Activated CD8-positive, alpha-beta T cell treated with anti-CD3 and anti-CD28 coated beads, Interleukin-2, amount 10 ng/mL, durations not matched to agents 7 days and 5 days (primary cell): ENCODE measurements around the gene ANO6. TPM values are rescaled to one million over a fixed set of nuclear protein-coding genes. Genes with fewer than 3 reads are reported as not detected.

Experiments
- ATAC-seq: fragments of 150-1000 bp; cut with Tn5 transposase; one replicate; pipeline ENCODE4 v1.10.0; 2021; ENCODE audit warnings: moderate library complexity
- CTCF ChIA-PET: fragments of 350-600 bp; sonication (Branson Sonifier 250); formaldehyde crosslinking; loops from one replicate; lab custom pipeline; 2021; ENCODE audit warnings: antibody characterized with exemption; lab: Charles Lee
- POLR2A ChIA-PET: fragments of 350-600 bp; sonication (Branson Sonifier 250); formaldehyde crosslinking; loops from one replicate; lab custom pipeline; 2021; ENCODE audit warnings: antibody characterized with exemption; lab: Charles Lee
- DNase-seq: peaks from one replicate; pipeline ENCODE4 v3.0.0-alpha.2; 2020
- H3K27ac Mint-ChIP-seq: one replicate; pipeline ENCODE4 v1.8.0; 2021; ENCODE audit warnings: mild to moderate bottlenecking, mixed read lengths
- H3K27me3 Mint-ChIP-seq: one replicate; pipeline ENCODE4 v1.8.0; 2021; ENCODE audit warnings: low read depth, mixed read lengths
- H3K36me3 Mint-ChIP-seq: one replicate; pipeline ENCODE4 v1.8.0; 2021; ENCODE audit warnings: low read depth, mixed read lengths
- H3K4me1 Mint-ChIP-seq: one replicate; pipeline ENCODE4 v1.8.0; 2021; ENCODE audit warnings: low read depth, mixed read lengths
- H3K4me3 Mint-ChIP-seq: one replicate; pipeline ENCODE4 v1.8.0; 2021; ENCODE audit warnings: mild to moderate bottlenecking, mixed read lengths
- H3K9me3 Mint-ChIP-seq: one replicate; pipeline ENCODE4 v1.8.0; 2022; ENCODE audit warnings: mixed read lengths; ENCODE audit not compliant: insufficient read depth
- total RNA-seq, 2 experiments: library from RNA; stranded (reverse); gene quantifications; one replicate each; pipeline ENCODE4 v1.2.3, GENCODE V29; 2021

Gene ANO6
- total RNA-seq, 2 experiments from 2014 or later, result 23.3 to 24.5 TPM

GRCh38 chr12:45286621-45287020 lies 70.7 kb downstream of the ANO6 start:
- Mint-ChIP-seq H3K4me3 (no peak overlapping the region), H3K9me3 (no peaks in the 10 kb centered on the region), H3K27me3 (no peaks in the 10 kb centered on the region), H3K27ac (no peak overlapping the region), H3K4me1 (no peaks in the 10 kb centered on the region), H3K36me3 (peaks cover 7% of the 10 kb centered on the region)
- no peak for ATAC-seq
- POLR2A ChIA-PET, result no interaction called here
- DNase-seq, result no peak
- CTCF ChIA-PET, result interaction anchor here (1.1 kb wide), 1 partner anchor 13 kb away, joined by 3 read pairs; no protein-coding TSS in a partner anchor

DNA sequence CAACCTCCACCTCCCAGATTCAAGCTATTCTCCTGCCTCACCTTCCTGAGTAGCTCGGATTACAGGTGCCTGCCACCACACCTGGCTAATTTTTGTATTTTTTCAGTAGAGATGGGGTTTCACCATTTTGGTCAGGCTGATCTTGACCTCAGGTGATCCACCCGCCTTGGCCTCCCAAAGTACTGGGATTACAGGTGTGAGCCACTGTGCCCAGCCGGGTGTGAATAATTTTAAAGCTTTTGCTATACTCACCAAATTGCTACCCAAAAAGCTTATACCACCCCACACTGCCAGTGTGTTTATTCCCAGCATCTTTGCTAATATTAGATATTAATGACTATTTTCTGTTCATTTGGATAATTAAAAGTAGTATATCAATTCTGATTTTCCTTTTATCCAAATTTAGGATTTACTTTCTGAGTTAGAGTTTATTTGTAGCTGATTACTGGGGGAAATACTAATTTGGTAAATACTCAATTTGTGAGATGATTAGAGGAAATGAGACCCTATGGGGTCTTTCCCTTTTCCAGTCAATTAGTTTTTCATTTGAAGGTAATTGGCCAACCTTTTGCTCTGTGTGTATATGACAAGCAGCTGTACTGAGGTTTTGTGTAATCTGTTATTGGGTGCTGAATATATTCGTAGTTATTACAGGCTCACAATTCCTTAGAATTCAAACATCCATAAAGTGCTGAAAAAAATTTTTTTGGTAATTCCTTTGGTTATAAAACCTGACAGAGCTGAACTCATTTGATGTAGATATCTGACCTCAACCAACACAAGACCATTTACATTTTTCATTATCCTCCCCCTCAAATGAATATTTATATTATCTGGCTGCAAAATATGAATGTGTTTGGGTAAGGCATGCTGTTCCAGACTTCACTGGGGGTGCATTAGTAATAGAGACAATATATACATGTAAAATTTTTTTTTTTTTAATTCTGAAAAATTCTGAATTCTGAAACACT lies 73.6 kb downstream of the ANO6 start:
- no peak overlapping the region for H3K4me3 Mint-ChIP-seq
- no peak for ATAC-seq
- H3K4me1 Mint-ChIP-seq, result no peaks in the 10 kb centered on the region
- ChIA-PET POLR2A (no interaction called here), CTCF (interaction anchor here (0.8 kb wide), 1 partner anchor 254 kb away, joined by 3 read pairs; no protein-coding TSS in a partner anchor)
- H3K36me3 Mint-ChIP-seq, result peaks cover 3% of the 10 kb centered on the region
- DNase-seq, result no peak
- H3K9me3 Mint-ChIP-seq, result no peaks in the 10 kb centered on the region
- no peak overlapping the region for H3K27ac Mint-ChIP-seq
- no peaks in the 10 kb centered on the region for H3K27me3 Mint-ChIP-seq

DNA sequence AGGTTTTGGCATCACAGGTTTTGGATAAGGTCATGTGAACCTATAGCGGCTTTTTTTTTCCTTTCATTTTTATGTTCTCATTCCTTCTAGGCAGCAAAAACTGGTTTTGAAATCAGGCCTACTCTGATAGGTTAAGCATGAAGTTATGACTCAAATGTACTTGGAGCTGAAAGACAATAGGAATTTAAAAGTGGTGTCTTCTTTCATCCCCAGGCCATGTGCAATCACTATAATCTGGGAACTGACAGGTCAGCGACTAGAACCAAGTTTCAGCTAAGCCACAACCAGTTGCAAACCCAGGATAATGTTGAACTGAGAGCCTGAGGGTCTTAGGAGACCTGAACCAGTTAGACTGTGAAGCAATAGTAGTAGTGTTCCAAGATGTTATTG lies 74.3 kb downstream of the ANO6 start:
- H3K27me3 Mint-ChIP-seq, result no peaks in the 10 kb centered on the region
- POLR2A ChIA-PET, result no interaction called here
- peaks cover 3% of the 10 kb centered on the region for H3K36me3 Mint-ChIP-seq
- no peak overlapping the region for H3K4me3 Mint-ChIP-seq
- H3K4me1 Mint-ChIP-seq, result no peaks in the 10 kb centered on the region
- ATAC-seq (no peak), DNase-seq (no peak)
- CTCF ChIA-PET, result no interaction called here
- H3K27ac Mint-ChIP-seq, result no peak overlapping the region
- no peaks in the 10 kb centered on the region for H3K9me3 Mint-ChIP-seq

DNA sequence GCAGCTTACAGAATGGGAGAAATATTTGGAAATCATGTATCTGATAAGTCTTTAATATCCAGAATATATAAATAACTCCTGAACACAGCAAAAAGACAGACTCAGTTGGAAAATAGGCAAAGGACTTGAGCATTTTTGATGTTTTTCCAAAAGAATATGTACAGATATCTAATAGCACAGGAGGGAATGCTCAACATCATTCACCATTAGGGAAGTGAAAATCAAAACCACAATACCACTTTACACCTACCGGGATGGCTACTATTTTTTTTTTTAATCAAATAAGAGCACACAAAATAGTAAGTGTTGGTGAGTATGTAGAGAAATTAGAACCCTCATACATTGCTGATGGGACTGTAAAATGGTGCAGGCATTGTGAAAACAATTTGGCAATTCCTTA lies 75.6 kb downstream of the ANO6 start:
- Mint-ChIP-seq H3K27me3 (no peaks in the 10 kb centered on the region), H3K9me3 (no peaks in the 10 kb centered on the region), H3K4me3 (no peak overlapping the region), H3K27ac (no peak overlapping the region), H3K4me1 (no peaks in the 10 kb centered on the region), H3K36me3 (peaks cover 3% of the 10 kb centered on the region)
- ChIA-PET POLR2A (no interaction called here), CTCF (no interaction called here)
- ATAC-seq (no peak), DNase-seq (no peak)

DNA sequence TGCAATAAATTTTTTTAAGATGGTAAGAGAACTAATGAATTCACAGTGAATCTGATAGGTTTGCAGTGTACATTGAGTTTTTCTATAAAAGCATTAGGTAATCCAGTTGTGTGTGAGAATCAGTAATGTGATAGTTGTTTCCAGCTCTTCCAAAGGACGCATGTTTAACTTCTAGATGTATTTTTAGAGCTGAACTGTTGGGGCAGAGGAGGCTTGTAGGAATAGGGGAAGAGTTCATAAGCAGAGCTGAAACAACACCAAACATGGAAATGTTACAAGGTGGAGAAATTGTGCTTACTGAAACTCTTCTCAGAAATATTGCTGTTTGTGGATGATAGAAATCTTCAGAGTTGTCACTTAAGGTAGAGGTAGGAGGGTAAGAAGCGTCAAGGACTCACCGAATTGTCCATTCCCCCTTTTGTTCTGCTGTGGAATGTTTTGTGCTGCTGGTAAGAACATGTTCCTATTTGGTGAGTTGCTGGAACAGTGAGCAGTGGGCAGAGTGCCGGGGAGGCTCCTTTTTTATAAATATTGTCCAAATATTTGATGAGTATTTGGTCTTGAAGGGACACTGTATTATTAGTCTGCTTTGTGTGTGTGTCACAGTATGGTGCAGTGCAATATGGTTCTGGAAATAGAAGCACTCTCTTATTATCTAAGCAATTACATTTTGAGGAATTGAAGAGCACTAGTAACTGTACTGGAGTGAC lies 76.7 kb downstream of the ANO6 start:
- no peak overlapping the region for H3K4me3 Mint-ChIP-seq
- POLR2A ChIA-PET, result no interaction called here

GRCh38 chr12:45294906-45295305 lies 79.0 kb downstream of the ANO6 start:
- POLR2A ChIA-PET, result no interaction called here
- Mint-ChIP-seq H3K9me3 (no peaks in the 10 kb centered on the region), H3K4me3 (no peak overlapping the region), H3K4me1 (no peaks in the 10 kb centered on the region), H3K36me3 (peaks cover 3% of the 10 kb centered on the region), H3K27me3 (no peaks in the 10 kb centered on the region), H3K27ac (no peak overlapping the region)
- DNase-seq (no peak), ATAC-seq (no peak)
- CTCF ChIA-PET, result no interaction called here

More for the DNA sequence above, 76.7 kb downstream of the ANO6 start:
- no peaks in the 10 kb centered on the region for H3K27me3 Mint-ChIP-seq
- ATAC-seq, result no peak
- H3K4me1 Mint-ChIP-seq, result no peaks in the 10 kb centered on the region
- H3K36me3 Mint-ChIP-seq, result peaks cover 3% of the 10 kb centered on the region
- H3K27ac Mint-ChIP-seq, result no peak overlapping the region
- H3K9me3 Mint-ChIP-seq, result no peaks in the 10 kb centered on the region
- no peak for DNase-seq
- CTCF ChIA-PET, result no interaction called here

- ATAC-seq, result no peak
- H3K27ac Mint-ChIP-seq, result no peak overlapping the region
- H3K4me1 Mint-ChIP-seq, result no peaks in the 10 kb centered on the region
- no peaks in the 10 kb centered on the region for H3K9me3 Mint-ChIP-seq
- no peak for DNase-seq
- no peaks in the 10 kb centered on the region for H3K27me3 Mint-ChIP-seq
- no peaks in the 10 kb centered on the region for H3K36me3 Mint-ChIP-seq
- H3K4me3 Mint-ChIP-seq, result no peak overlapping the region
- ChIA-PET POLR2A (no interaction called here), CTCF (no interaction called here)
Measured at GRCh38 chr12:45296046-45296586, 80.2 kb downstream of the ANO6 start.

- no peaks in the 10 kb centered on the region for H3K27me3 Mint-ChIP-seq
- no peak for ATAC-seq
- H3K27ac Mint-ChIP-seq, result no peak overlapping the region
- CTCF ChIA-PET, result no interaction called here
- no peak overlapping the region for H3K4me3 Mint-ChIP-seq
- POLR2A ChIA-PET, result no interaction called here
- H3K4me1 Mint-ChIP-seq, result no peaks in the 10 kb centered on the region
- no peaks in the 10 kb centered on the region for H3K36me3 Mint-ChIP-seq
- DNase-seq, result no peak
- no peaks in the 10 kb centered on the region for H3K9me3 Mint-ChIP-seq
Measured at GRCh38 chr12:45298047-45298446, 82.2 kb downstream of the ANO6 start.

DNA sequence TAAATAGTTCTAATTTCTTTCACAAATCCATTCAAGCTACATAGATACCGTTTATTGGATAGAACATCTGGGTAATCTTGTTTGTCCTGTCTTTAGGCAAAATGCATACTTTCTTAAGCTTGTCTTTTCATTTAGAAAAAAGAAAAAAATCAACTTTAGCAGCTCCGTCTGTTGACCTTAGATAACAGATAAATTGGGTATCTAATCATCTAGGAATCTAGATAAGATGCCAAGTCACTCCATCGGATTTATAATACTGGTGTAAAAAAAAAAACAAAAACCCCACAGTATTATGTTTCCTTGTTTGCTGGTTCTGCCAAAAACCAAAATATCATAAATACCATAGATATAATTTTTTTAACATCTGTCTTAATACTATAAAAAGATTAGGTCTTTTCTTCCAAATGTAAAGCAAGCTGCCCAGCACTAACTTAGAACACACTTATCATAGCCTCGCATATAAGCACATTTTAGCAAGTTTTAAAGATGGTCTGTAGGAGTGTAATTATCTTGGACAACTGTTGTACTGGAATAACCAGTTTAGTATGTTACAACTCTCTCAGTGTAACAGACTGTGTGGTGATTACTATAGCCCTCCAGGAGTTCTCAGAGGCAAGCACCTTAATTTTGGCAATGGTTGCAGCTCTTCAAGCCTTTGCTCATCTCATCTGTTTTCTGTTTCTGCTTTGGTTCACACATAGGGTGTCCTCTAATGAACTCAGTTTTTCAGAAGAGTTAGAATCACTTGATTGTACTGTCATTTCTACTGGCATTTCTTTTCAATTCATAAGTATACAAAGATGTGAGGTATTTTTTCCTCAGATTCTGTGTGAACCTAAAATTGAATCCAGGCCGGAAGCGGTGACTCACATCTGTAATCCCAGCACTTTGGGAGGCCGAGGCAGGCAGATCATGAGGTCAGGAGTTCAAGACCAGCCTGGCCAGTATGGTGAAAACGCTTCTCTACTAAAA lies 83.1 kb downstream of the ANO6 start:
- no peak overlapping the region for H3K4me3 Mint-ChIP-seq
- no peaks in the 10 kb centered on the region for H3K4me1 Mint-ChIP-seq
- ChIA-PET POLR2A (no interaction called here), CTCF (no interaction called here)
- H3K36me3 Mint-ChIP-seq, result peaks cover 2% of the 10 kb centered on the region
- no peak for DNase-seq
- ATAC-seq, result no peak
- no peaks in the 10 kb centered on the region for H3K27me3 Mint-ChIP-seq
- H3K27ac Mint-ChIP-seq, result no peak overlapping the region
- H3K9me3 Mint-ChIP-seq, result no peaks in the 10 kb centered on the region

DNA sequence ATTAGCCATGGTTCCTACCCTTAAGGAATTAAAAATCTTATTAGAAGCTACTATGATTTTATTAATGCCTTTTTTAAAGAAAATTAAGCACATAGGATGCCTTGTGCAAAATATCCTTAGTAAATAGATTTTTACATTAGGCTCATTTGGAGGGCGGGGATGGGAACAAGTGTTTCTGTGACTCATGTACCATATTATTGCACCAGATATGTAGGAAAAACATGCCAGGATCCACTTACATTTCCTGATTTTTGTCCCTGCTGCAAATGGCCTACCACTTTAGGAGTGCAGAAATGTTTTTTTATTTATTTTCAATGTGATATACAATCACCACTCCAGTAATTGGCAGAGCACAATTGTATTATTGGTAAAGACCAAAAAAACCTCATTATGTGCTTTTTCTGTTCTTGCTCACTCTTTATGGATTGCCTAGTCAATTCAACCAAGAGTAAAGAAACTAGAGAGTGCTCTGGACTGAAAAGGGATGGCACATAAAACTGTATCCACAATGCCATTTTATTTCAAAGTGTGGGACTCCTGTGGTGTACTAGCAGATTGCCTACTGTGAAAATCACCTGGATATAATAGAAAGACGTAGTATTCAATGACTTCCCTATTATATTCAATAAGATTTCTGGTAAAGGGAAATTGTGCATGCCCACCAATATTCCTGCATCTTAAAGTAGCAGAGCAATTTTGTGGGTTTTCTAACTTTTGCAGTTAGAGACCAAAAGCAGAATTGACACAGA lies 86.9 kb downstream of the ANO6 start:
- CTCF ChIA-PET, result interaction anchor here (1.4 to 1.5 kb wide), 2 partner anchors 21 to 48 kb away, joined by 3 to 7 read pairs; no protein-coding TSS in a partner anchor

More for the DNA sequence above, 86.9 kb downstream of the ANO6 start:
- POLR2A ChIA-PET, result no interaction called here
- no peaks in the 10 kb centered on the region for H3K9me3 Mint-ChIP-seq
- no peak overlapping the region for H3K4me3 Mint-ChIP-seq
- H3K4me1 Mint-ChIP-seq, result no peaks in the 10 kb centered on the region
- no peak for ATAC-seq
- H3K27ac Mint-ChIP-seq, result no peak overlapping the region
- no peak for DNase-seq
- H3K27me3 Mint-ChIP-seq, result no peaks in the 10 kb centered on the region
- H3K36me3 Mint-ChIP-seq, result peaks cover 7% of the 10 kb centered on the region
